GM18507 (cell line): ENCODE results near the gene GLIS1.

Experiments used
- DNase-seq: peaks from one replicate; pipeline ENCODE4 v3.0.0; 2011; ENCODE audit warnings: low read depth; ENCODE audit not compliant: insufficient read length; ENCODE audit errors: extremely low spot score
- FAIRE-seq: peaks from 2 replicates; lab custom pipeline; 2011; peaks lifted over from hg19 to GRCh38; lab: Jason Lieb, UNC

The GLIS1 gene

GRCh38 chr1:53726009-53726600 is 12.9 kb downstream of the GLIS1 start:
- FAIRE-seq (no peak), DNase-seq (no peak)

DNA sequence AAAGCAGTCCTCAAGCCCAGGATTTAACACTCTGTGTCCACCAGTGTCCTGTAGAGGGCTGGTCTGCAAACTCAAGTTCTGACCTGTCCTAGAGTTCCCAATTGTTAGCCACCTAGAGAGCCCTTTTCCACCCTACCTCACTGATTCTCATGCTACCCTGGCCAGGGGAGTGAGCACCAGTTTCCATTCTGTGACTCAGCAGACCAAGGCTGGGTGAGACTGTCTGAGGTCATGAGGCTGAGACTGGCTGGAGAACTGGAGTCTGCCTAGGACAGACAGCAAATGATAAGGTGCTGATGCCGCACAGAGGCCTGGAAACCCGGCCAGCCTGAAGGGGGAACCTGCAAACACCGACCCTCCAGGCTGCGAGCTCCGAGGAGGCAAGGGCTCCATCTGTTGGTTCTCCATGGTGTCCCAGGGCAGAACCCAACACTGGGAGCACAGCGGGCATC is 13.7 kb downstream of the GLIS1 start:
- DNase-seq = no peak
- no peak for FAIRE-seq

GRCh38 chr1:53722025-53722424 is 16.9 kb downstream of the GLIS1 start:
- FAIRE-seq (no peak), DNase-seq (no peak)

DNA sequence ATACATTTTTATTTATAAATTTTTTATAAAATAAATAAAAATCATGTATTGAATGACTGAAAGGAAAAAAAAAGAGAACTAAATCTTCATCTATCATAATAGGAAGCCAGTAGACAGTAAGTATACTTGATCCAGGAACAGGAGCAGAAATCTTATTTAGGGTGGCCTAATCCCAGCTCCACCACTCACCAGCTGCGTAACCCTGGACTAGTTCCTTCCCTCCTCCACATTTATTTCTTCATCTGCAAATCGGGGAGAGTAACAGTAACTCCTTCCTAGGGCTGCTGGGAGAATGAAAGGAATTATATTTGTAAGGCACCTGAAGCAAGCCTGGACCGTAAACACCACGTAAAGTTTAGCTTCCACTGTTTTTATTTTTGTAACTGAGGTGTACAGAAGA is 17.9 kb downstream of the GLIS1 start:
- FAIRE-seq (no peak), DNase-seq (no peak)

DNA sequence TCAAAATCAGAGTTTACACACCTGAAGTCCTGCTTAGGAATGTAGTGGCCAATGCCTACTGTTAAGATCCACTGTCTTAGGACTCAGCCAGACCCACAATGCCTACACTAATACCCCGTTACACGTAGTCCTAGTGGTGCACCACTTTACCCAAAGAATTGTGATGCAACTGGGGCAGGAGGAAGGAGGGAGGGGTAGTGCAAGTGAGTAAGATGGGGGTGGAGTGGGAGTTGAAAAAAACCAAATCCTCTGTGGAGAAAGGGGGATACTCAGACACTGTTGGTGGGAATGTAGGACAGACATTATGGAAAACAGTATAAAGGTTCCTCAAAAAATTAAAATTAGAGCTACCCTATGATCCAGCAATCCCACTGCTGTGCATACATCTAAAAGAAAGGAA is 19.5 kb downstream of the GLIS1 start:
- no peak for FAIRE-seq
- no peak for DNase-seq

GRCh38 chr1:53718443-53718842 is 20.5 kb downstream of the GLIS1 start:
- FAIRE-seq (no peak), DNase-seq (no peak)

GRCh38 chr1:53717025-53717804 is 21.7 kb downstream of the GLIS1 start:
- FAIRE-seq = no peak
- DNase-seq = no peak

DNA sequence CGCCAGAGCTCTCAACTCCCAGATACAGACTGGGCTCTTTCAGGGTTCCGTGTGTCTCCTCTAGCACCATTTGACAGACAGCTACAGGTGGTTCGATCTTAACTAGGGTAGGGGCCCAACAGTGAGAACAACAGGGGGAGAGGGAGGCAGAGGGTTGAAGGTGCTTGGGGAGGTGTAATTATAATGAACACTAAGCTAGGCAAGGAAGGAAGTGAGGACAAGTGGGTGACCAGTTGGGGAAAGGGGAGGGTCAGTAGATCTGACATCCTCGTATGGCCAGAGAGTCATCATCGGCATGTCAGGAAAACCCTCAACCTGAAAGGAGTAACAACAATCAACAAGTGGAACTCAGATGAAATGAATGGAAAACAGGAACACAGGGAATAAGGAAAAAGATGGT is 22.8 kb downstream of the GLIS1 start:
- no peak for DNase-seq
- FAIRE-seq = no peak

DNA sequence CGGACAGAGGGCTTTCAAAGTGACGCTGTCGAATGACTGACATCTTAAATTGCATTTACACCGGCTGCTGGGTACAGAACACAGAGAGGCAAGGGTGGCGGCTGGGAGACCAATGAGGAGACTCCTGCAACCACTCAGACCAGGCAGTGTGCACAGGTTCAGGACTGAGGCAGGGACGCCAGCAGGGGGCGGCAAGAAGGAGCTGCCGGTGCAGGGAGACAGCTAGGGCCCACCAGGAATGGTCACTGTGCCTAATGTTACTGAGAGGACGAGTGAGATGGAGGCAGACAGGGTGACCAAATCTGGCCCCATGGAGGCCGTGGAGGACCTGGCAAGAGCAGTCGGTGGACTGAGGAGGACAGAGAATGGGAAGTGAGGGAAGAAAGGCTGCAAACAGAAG is 23.5 kb downstream of the GLIS1 start:
- DNase-seq (no peak), FAIRE-seq (no peak)

DNA sequence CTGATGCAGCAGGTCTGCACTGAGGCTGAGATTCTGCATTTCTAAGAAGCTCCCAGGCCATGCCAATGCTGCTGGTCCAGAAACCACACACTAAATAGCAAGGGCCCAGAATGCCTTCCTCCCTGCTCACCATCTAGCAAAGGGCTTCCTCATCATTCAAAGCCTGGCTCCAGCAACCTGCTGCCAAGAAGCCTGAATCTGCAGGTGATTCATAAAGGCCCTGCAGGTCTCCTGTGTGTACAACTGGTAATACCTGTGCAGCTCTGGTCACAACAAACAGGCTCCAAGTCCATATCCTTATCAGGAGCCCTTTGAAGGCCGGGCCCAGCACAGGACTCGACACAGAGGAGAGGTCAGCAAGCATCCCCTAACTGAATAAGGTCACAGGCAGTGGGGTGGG is 26.7 kb downstream of the GLIS1 start:
- FAIRE-seq (no peak), DNase-seq (no peak)

DNA sequence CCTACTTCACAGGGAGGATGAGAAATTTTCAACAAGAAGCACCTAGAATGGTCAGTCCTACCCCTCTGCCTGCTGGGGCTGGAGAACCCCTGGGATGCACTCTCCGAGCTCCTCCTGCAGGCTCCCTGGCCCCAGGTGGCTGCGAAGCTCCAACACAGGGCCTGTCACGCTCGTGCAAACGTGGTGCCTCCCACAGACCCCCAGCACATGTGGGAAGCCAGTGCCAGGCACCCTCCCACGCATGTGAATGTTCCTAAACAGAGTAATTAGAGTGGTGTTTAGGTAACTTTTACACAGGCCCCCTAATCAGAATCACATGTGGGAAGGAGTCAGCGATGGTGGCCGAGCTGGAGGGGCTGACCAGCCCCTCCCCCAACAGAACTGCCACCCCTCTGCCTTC is 28.4 kb downstream of the GLIS1 start:
- no peak for FAIRE-seq
- no peak for DNase-seq

GRCh38 chr1:53708687-53709086 is 30.3 kb downstream of the GLIS1 start:
- no peak for FAIRE-seq
- DNase-seq = no peak

- FAIRE-seq (no peak), DNase-seq (no peak)
These were observed 32.6 kb downstream of the GLIS1 start for GRCh38 chr1:53706356-53706755.

- DNase-seq (no peak), FAIRE-seq (no peak)
These were observed 33.4 kb downstream of the GLIS1 start for GRCh38 chr1:53705446-53706096.

DNA sequence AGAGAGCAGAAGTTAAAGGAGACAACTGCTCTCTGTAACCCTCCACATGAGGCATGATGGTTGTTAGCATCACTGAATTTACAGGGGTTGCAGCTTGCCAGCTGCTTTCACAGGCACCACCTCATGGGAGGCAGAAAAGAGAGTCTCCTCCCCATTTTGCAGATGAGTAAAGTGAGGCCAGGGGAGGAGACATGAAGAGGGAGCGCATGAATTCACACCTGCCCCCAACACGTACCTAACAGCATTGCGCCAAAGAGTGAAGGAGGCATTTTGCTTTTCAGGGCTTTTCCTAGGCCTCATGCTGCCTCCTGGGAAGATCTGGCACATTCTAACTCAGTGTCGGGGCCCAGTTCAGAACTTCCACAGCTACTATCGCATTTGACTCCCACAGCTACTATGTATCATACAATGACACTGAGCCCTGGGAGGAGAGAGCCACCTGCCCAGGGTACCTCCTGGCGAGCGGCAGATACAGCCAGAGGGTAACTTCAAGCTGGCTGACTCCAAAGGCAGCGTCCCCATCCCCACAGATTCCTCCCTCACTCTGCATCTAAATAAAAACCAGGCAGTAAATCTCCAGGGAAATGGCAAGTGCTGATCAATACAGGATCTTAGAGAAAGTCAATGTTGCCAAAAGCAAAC is 34.0 kb downstream of the GLIS1 start:
- no peak for FAIRE-seq
- no peak for DNase-seq

DNA sequence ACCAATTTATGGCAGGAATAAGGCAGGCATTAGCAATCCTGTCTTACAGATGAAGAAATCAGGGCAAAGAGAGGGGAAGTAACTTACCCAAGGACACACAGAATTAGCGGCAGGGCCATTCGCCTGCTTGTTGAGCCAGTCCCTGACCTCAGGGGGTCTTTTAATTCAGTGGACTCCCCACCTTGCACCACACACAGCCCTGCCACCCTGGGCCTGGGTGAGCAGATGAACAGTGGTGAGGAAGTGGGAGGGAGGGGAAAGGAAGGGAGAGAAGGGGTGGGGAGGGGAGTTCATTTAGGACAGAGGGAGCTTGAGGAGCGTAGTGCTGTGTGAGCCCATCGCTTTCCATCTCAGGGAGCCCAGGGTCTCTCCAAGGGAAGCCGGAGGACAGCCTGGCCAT is 34.7 kb downstream of the GLIS1 start:
- FAIRE-seq (no peak), DNase-seq (no peak)

DNA sequence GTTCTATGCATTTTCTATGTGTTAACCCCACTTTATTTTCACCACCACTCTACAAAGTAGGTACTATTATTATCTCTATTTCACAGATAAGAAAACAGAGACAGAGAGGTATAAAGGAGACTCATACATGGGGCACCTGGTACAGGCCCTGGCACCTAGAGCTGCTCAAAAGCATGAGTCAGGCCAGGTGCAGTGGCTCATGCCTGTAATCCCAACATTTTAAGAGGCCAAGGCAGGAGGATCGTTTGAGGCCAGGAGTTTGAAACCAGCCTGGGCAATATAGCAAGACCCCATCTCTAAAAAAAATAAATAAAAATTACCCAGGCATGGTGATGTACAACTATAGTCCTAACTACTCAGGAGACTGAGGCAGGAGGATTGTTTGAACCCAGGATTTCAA is 35.8 kb downstream of the GLIS1 start:
- FAIRE-seq = no peak
- no peak for DNase-seq

DNA sequence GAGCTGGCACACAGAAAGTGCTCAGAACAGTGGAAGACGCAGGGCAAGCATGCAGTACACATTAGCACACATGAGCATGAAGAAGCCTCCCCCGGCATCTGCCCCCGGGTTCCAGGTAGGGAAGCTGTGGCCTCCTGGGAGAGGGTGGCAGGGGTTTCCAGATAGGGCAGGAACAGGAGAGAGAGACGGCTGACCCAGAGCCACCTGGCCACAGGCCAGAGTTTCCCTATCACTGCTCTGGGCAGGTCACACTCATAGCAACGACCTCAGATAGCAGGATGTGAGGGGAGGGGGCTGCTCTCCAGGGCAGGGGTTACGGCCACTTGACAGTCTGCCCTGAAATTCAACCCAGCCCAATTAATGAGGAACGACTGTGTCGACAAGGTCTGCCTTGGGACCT is 36.6 kb downstream of the GLIS1 start:
- no peak for DNase-seq
- no peak for FAIRE-seq

DNA sequence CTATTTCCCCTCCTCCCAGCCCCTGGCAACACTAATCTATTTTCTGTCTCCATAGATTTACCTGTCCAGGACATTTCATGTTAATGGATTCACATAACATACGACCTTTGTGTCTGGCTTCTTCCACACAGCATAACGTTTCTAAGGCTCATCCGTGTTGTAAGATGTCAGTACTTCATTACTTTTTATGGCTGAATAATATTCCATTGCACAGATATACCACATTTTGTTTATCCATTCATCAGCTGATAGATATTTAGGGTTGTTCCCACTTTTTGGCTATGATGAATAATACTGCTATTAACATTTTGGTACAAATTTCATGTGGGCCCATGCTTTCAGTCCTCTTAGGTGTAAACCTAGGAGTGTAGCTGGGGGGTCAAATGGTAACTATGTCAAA is 38.2 kb downstream of the GLIS1 start:
- DNase-seq (no peak), FAIRE-seq (no peak)

DNA sequence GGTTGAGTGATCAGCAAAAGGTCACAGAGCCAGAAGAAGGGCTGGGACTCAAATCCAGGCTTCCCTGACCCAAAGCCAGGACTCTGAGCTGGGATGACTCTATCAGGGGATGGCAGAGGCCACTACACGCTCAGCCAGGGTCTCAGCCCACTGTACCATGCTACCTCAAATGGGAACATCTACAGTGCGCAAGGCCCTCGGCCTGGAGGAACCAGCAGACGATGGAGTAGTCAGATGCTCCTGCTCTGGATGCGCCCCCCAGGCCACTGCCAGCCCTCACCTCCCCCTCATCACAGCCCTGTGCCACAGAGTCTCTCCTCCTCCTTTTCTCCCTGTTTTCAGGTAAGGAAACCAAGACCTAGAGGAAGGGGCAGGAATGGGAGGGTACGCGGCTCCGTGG is 39.0 kb downstream of the GLIS1 start:
- FAIRE-seq = no peak
- DNase-seq = no peak
